GM12878 (cell line): ENCODE measurements around the gene TSPEAR. TPM values are rescaled to one million over a fixed set of nuclear protein-coding genes. Genes with fewer than 3 reads are reported as not detected.

Experiments
- ATAC-seq: fragments of 200-7000 bp; cut with Tn5 transposase; 3 replicates; pipeline ENCODE4 v1.9.1; 2020; ENCODE audit warnings: mild to moderate bottlenecking, moderate library complexity
- BruUV-seq: library from RNA; stranded (reverse); fragments of 400-500 nt; replicated peaks from 2 replicates; lab custom pipeline; 2021; lab: Mats Ljungman, UMichigan
- CTCF ChIA-PET: fragments of 300-600 bp; sonication (Branson Sonifier 250); formaldehyde crosslinking; extraction: SDS; loops from one replicate; lab custom pipeline; 2021; ENCODE audit warnings: inconsistent platforms; lab: Yijun Ruan, JAX
- POLR2A ChIA-PET: fragments of 350-600 bp; formaldehyde crosslinking; extraction: SDS; loops from one replicate; lab custom pipeline; 2021; ENCODE audit warnings: inconsistent platforms; lab: Charles Lee
- RAD21 ChIA-PET: fragments of 300-600 bp; sonication (Branson Sonifier 250); formaldehyde crosslinking; loops from one replicate; lab custom pipeline; 2023; ENCODE audit warnings: antibody characterized with exemption; ENCODE audit not compliant: unreplicated experiment; lab: Charles Lee
- SMC1A ChIA-PET: fragments of 300-600 bp; sonication (Branson Sonifier 250); formaldehyde crosslinking; loops from one replicate; lab custom pipeline; 2023; ENCODE audit not compliant: unreplicated experiment, uncharacterized antibody; lab: Charles Lee
- DNase-seq: peaks from one replicate; pipeline ENCODE4 v3.0.0-alpha.2; 2011; ENCODE audit warnings: low read depth, low spot score
- FAIRE-seq: peaks from 3 replicates; lab custom pipeline; 2011; peaks lifted over from hg19 to GRCh38; lab: Jason Lieb, UNC
- H2AFZ ChIP-seq: 2 replicates; pipeline ENCODE4 v1.6.0; 2011; ENCODE audit warnings: low read depth, low read length, control low read depth; ENCODE audit not compliant: control insufficient read depth
- H3K27ac ChIP-seq: 2 replicates; pipeline ENCODE4 v1.5.1; 2011; ENCODE audit warnings: control low read depth; ENCODE audit not compliant: control insufficient read depth, insufficient read depth
- H3K27me3 ChIP-seq, 2 experiments: replicated peaks in 1 of 2; 2 replicates each; pipeline versions ENCODE4 v1.6.0 to v1.6.1; 2011; ENCODE audit warnings: low read length in 1 of 2; ENCODE audit not compliant: control insufficient read depth in 2 of 2, insufficient read depth in 2 of 2
- H3K36me3 ChIP-seq, 2 experiments: 2 replicates each; pipeline ENCODE4 v1.5.1; 2011; ENCODE audit warnings: low read length in 1 of 2; ENCODE audit not compliant: control insufficient read depth in 2 of 2, insufficient read depth in 2 of 2
- H3K4me1 ChIP-seq: 2 replicates; pipeline ENCODE4 v1.6.1; 2011; ENCODE audit warnings: mild to moderate bottlenecking, low read length, moderate library complexity, mixed read lengths; ENCODE audit not compliant: control insufficient read depth, insufficient read depth
- H3K4me2 ChIP-seq: 2 replicates; pipeline ENCODE4 v1.6.0; 2011; ENCODE audit warnings: control low read depth; ENCODE audit not compliant: control insufficient read depth, insufficient read depth
- H3K4me3 ChIP-seq: fragments of 200-600 bp; sonication (generic); 2 replicates; pipeline ENCODE4 v1.5.1; 2016
- H3K79me2 ChIP-seq: 2 replicates; pipeline ENCODE4 v1.6.0; 2011; ENCODE audit warnings: low read length; ENCODE audit not compliant: control insufficient read depth, insufficient read depth
- H3K9ac ChIP-seq: 2 replicates; pipeline ENCODE4 v1.8.0; 2011; ENCODE audit warnings: low read length, control low read depth, mixed read lengths; ENCODE audit not compliant: control insufficient read depth, insufficient read depth
- H3K9me3 ChIP-seq: replicated peaks from 3 replicates; pipeline ENCODE4 v1.5.1; 2011; ENCODE audit warnings: mild to moderate bottlenecking, low read length; ENCODE audit not compliant: control insufficient read depth, insufficient read depth
- H4K20me1 ChIP-seq: 2 replicates; pipeline ENCODE4 v1.6.0; 2011; ENCODE audit not compliant: control insufficient read depth, insufficient read depth
- ASH2L ChIP-seq: fragments of 300-600, 200-600 bp; sonication (generic); IDR thresholded peaks from 2 replicates; pipeline ENCODE4 v1.6.1; 2017; ENCODE audit warnings: low read depth, mild to moderate bottlenecking, borderline replicate concordance
- BCLAF1 ChIP-seq: fragments of 450-650 bp; IDR thresholded peaks from 2 replicates; pipeline ENCODE4 v1.6.1; 2017; ENCODE audit warnings: antibody characterized with exemption, mild to moderate bottlenecking, moderate library complexity
- E2F8 ChIP-seq: fragments of 450-650 bp; IDR thresholded peaks from 2 replicates; pipeline ENCODE4 v1.6.1; 2018; ENCODE audit warnings: mild to moderate bottlenecking, low read depth, moderate library complexity; ENCODE audit not compliant: partially characterized antibody
- FOS ChIP-seq: IDR thresholded peaks from 3 replicates; pipeline ENCODE4 v1.6.1; 2011; ENCODE audit warnings: borderline replicate concordance; ENCODE audit not compliant: insufficient read length; ENCODE audit errors: extremely low read depth
- MEF2B ChIP-seq: fragments of 450-650 bp; IDR thresholded peaks from 2 replicates; pipeline ENCODE4 v1.6.1; 2018; ENCODE audit warnings: mild to moderate bottlenecking, moderate library complexity; ENCODE audit not compliant: partially characterized antibody, poor library complexity, severe bottlenecking
- SMC3 ChIP-seq: IDR thresholded peaks from 2 replicates; pipeline ENCODE4 v1.6.1; 2011; ENCODE audit warnings: low read length, improper control_type of control experiment, borderline replicate concordance
- STAT1 ChIP-seq: fragments of 450-650 bp; conservative IDR thresholded peaks from 2 replicates; pipeline ENCODE4 v1.6.1; 2014; ENCODE audit warnings: antibody characterized with exemption, mild to moderate bottlenecking
- SUPT20H ChIP-seq: IDR thresholded peaks from 2 replicates; pipeline ENCODE4 v1.6.1; 2011; ENCODE audit warnings: low read depth, mild to moderate bottlenecking, low read length, moderate library complexity, borderline replicate concordance; ENCODE audit not compliant: control insufficient read depth
- ZBTB33 ChIP-seq: fragments of 450-650 bp; IDR thresholded peaks from 2 replicates; pipeline ENCODE4 v1.6.1; 2017; ENCODE audit warnings: mild to moderate bottlenecking
- ZBTB4 ChIP-seq: fragments of 450-650 bp; formaldehyde crosslinking; IDR thresholded peaks from 2 replicates; pipeline ENCODE4 v1.4.0; 2022; ENCODE audit warnings: mild to moderate bottlenecking, moderate library complexity
- WGBS: methylation state at CpG from one replicate; pipeline ENCODE4 v1.1.6; 2016; ENCODE audit warnings: low lambda C conversion rate; ENCODE audit not compliant: insufficient replicate concordance, insufficient coverage; ENCODE audit errors: missing lambda C conversion rate; 5-methylcytosine and 5-hydroxymethylcytosine counted together
- in situ Hi-C: fragments of 300-500 bp; cut with MboI; formaldehyde crosslinking; loops from 9 replicates; pipeline ENCODE4 v1.14.3; 2018; ENCODE audit warnings: mixed read lengths
- intact Hi-C: fragments of 100-400 bp; cut with micrococcal nuclease; formaldehyde crosslinking; loops from one replicate; pipeline ENCODE4 v1.14.2; 2022; ENCODE audit not compliant: unreplicated experiment
- polyA plus RNA-seq, 11 experiments: library from polyadenylated mRNA; depleted of rRNA in 4 of 11; unstranded in 6 of 11; stranded (reverse) in 5 of 11; fragments of >200 nt; fragmentation: Nextera tagmentation in 4 of 11; fragmentation: Illumina TruSeq in 1 of 11; extraction: Ambion mirVana in 4 of 11; extraction: Trizol in 1 of 11; gene quantifications; 1 replicate in 1 of 11; 2 replicates in 10 of 11; pipeline versions ENCODE4 v1.2.1 to v1.2.3, GENCODE V29; 2011 to 2016; ENCODE audit warnings: inconsistent platforms in 2 of 11, missing spikeins in 2 of 11, low read depth in 1 of 11
- total RNA-seq, 4 experiments: library from RNA; depleted of rRNA in 3 of 4; stranded (reverse); fragments of >200 nt in 3 of 4; fragmentation: Illumina TruSeq in 1 of 4; extraction: Trizol in 1 of 4; gene quantifications; 2 replicates each; pipeline versions ENCODE4 v1.2.1 to v1.2.3, GENCODE V29; 2013 to 2021

The TSPEAR gene
- total and polyA plus RNA-seq, 10 of the 15 experiments (the other 5 are each of a cell fraction or from before 2014, with no cell fraction given) = not detected

- BruUV-seq = no TSS peak
- in situ Hi-C loops (no loop called here), intact Hi-C loops (no loop called here)
- Histone ChIP-seq H3K9me3 (no peaks in the 10 kb centered on the region; the same call in 2 of the 3 replicates), H3K27me3 (no peaks in the 10 kb centered on the region), H3K79me2 (no peaks in the 10 kb centered on the region), H3K27ac (no peak overlapping the region), H3K4me2 (no peak overlapping the region), H4K20me1 (no peaks in the 10 kb centered on the region), H3K4me3 (no peak overlapping the region), H2AFZ (no peak overlapping the region), H3K36me3 (no peaks in the 10 kb centered on the region), H3K9ac (no peak overlapping the region), H3K4me1 (no peaks in the 10 kb centered on the region)
- CTCF ChIA-PET = no interaction called here
- ATAC-seq (no peak), FAIRE-seq (no peak), DNase-seq (no peak)
- SMC1A ChIA-PET = interaction anchor here (0.7 kb wide), 1 partner anchor 242 kb away, joined by 3 read pairs; no protein-coding TSS in a partner anchor
- POLR2A ChIA-PET = no interaction called here
- RAD21 ChIA-PET = no interaction called here
- WGBS = 62% methylated on average over 43 of the region's 47 CpGs
- TF ChIP-seq FOS (no peak), SUPT20H (no peak), ASH2L (no peak), ZBTB4 (CRISPR knock-in tag) (no peak), E2F8 (no peak), BCLAF1 (no peak), SMC3 (no peak), MEF2B (no peak), STAT1 (no peak), ZBTB33 (no peak)
These were observed 38.6 kb upstream of the TSPEAR start for GRCh38 chr21:44749759-44750674.
